NAMALWA (cell line): ENCODE data around the gene ZBTB7A.
A peak's percentile ranks its signal among the peaks of the same experiment; 100 is the strongest.

ENCODE experiments used
- DNase-seq: peaks from one replicate; pipeline ENCODE4 v3.0.0-alpha.2; 2015; ENCODE audit warnings: low spot score

Gene ZBTB7A

DNA sequence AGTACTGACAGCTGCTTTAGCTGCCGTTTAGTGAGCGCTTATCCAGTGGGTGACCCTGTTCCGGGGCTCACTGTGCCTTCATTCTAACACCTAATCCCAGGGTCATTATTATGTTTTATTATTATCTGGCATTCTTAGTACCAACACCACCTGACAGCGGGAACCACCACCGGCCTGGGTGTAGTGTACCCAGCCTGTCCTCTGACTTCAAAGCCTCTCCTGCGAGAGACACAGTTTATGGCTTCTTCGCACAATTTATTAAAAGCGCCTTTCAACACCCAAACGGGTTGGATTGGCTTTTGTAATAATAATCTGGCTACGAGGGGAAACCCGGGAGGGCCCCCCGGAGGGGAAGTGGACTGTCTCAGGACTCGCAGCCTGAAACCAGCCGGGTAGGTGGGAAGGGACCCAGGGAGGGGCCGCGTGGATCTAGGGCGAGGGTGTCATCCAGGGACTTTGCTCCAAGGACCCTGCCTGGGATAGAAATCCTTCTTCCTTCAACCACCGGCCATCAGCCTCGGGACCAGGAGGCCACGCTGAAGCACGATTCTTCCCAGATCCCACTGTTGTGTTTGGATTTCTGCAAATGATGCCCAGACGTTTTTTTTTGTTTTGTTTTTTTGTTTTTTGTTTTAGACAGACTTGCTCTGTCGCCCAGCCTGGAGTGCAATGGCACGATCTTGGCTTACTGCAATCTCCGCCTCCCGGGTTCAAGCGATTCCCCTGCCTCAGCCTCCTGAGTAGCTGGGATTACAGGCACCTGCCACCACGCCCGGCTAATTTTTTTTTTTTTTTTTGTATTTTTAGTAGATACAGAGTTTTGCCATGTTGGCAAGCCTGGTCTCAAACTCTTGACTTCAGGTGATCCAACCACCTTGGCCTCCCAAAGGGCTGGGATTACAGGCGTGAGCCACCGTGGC lies 1.6 kb upstream of the ZBTB7A start:
- peak; percentile 54 for DNase-seq

GRCh38 chr19:4067396-4068046 lies 822 bp upstream of the ZBTB7A start:
- peak; percentile 78 for DNase-seq

GRCh38 chr19:4066176-4066606 lies 508 bp downstream of the ZBTB7A start:
- no peak for DNase-seq

GRCh38 chr19:4065430-4066175 lies 1.1 kb downstream of the ZBTB7A start:
- DNase-seq, result peak; percentile 97

DNA sequence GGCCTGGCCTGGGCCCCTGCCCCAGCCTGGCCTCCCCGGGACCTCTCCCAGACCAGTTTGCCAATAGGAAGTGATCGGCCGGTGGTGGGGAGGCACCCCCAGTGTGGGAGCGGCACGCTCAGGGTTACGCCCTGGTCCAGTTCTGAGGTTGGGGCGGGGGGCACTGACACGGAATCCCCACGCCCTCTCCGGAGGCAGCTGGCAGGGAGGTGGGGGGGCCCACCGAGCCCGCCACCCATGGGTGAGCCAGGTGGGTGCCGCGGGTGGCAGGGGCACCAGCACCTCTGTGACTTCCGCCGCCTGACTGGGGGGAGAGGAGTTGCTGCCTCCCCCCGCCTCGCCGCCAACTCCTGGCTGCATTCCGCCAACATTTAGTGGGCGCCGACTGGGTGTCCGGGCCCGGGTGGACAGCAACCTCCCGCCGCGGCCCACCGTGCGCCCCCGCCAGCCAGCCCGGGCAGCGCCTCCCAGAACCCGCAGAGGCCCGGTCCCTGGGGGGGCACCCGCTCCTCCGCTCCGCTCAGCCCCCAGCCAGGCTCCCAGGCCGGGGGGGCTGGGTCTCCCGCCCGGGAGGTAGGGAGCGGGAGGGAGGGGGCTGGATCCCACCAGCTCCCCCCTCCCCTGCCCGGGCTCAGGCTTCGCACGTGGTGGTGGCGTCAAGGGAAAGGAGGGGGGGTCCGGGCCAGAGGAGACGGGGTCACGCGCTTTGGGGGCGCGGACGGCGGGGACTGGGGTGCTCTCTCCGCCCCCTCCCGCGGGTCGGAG lies 2.0 kb downstream of the ZBTB7A start:
- DNase-seq, result peak; percentile 54

GRCh38 chr19:4064149-4064495 lies 2.6 kb downstream of the ZBTB7A start:
- DNase-seq, result no peak

DNA sequence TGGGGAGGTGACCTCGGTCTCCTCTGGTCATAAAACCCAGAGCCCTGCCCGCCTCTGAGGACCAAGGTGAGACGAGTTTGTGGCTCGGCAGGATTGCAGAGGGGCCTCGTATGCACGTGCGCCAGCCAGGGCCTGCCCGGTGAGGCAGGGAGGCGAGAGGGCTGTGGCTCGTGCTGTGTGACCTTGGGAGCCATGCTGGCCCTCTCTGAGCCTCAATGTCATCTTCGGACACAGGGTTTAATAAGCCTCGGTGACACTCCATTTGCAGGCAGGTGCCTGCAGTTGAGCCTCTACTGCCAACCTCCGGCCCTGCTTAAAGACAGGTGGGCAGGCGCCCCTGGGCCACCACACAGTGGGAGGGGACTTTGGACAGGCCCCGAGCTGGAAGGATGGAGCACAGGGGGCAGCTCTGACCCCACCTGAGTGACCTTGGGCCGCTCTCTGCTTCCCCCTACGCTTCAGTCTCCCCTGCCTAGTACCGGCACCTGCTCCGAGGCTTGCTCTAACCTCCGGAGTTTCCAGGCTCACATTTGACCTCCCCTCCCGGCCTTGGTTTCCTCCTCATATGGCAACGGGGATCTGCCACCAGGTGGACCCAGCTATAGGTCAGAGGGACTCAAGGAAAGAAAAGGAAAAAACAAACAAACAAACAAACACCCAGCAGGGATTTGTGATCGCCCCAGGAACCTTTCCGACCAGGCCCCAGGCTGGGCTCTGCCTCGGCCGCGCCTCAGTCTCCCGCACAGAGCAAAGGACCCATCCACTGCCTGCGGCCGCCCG lies 3.1 kb downstream of the ZBTB7A start:
- no peak for DNase-seq

DNA sequence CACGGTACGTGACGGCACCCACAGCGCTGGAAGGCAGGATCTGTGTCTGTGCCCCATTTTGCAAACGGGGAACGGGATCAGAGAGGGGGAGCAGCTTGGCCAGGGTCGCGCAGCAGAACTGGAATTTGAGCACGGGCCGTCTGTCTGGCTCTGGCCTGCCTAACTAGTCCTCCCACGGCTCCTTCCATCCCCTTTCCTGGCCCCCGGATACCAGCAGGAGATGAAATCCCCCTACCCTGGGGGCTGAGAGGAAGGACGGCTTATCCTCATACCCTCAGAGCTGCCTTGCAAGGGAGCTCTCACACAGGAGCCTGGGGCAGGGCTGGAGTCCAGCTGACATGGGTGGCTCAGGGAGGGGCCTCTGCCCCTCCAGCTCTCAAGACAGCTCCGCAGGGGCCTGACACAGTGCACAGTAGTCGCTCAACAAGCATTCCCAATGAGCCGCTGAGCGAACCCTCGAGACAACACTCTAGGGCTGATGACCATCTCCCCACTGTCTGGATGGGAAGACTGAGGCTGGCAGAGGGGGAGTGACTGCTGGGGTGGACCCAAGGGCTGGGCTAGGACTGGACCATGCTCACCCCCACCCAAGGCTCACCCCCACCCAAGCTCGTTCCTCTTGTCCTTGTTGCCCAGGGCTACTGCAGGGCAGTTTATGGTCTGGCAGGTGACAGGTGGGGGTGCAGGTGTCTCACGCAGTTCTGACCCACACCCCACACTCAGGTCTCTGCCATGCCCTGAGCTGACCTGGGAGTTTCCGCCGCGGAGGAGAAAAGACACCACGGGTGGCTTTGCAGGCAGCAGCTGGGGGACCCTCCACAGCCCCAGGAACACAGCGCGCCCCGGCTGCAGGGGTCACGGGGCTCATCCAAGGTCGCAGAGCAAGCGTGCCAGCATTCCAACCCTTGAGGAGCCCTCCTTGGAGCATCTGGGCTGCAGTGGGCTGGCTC lies 4.0 kb downstream of the ZBTB7A start:
- no peak for DNase-seq

- DNase-seq, result no peak
Measured at GRCh38 chr19:4061683-4062418, 4.8 kb downstream of the ZBTB7A start.

GRCh38 chr19:4061178-4061682 lies 5.5 kb downstream of the ZBTB7A start:
- DNase-seq, result no peak

- no peak for DNase-seq
Measured at GRCh38 chr19:4060621-4061177, 6.0 kb downstream of the ZBTB7A start.

- DNase-seq, result no peak
Measured at GRCh38 chr19:4059891-4060620, 6.6 kb downstream of the ZBTB7A start.

DNA sequence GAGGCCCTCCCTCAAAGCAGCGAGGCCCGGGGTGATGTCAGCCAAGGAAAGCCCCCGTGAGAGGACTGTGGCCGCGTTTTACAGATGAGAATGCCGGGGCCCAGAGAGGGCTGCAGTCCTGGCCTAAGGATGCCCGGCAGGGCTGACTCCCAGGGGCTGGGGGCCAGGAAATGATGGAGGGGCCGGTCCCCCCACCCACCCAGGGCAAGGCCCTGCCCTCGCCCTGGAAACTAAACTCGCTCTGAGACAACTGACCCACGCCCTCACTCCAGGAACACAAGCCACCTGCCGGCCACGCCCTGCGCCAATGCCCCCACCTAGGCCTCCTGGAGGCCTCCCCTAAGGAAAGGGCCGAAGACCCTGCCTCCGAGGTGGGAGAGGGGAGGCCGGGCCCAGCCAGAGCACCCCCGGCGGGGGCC lies 7.2 kb downstream of the ZBTB7A start:
- DNase-seq, result no peak

GRCh38 chr19:4058693-4059452 lies 7.8 kb downstream of the ZBTB7A start:
- DNase-seq, result no peak

- DNase-seq, result no peak
Measured at GRCh38 chr19:4057931-4058692, 8.6 kb downstream of the ZBTB7A start.

DNA sequence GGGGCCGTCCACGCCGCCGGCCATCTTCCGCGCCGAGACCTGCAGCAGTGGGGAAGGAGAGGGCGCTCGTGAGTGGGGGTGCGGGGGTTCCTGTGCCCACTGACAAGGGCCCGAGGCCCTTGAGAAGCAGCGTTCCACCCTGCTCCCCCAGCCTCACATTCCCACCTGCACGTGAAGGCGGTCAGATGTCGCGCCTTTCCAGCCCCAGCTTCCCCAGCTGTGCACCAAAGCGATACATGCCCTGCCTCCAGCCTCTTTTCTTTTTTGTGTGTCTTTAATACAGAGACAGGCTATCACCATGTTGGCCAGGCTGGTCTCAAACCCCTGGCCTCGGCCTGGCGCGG lies 11.5 kb downstream of the ZBTB7A start:
- DNase-seq, result no peak
